HCT116 (cell line): ENCODE results near the gene NUP188. TPM values are rescaled to one million over a fixed set of nuclear protein-coding genes. Genes with fewer than 3 reads are reported as not detected.

Experiments used
- ATAC-seq: fragments of 200-7000 bp; cut with Tn5 transposase; 2 replicates; pipeline ENCODE4 v1.9.1; 2020; ENCODE audit warnings: mild to moderate bottlenecking, moderate library complexity
- BruUV-seq: library from RNA; stranded (reverse); fragments of 400-500 nt; replicated peaks from 2 replicates; lab custom pipeline; 2021; lab: Mats Ljungman, UMichigan
- CTCF ChIA-PET: fragments of 300-600 bp; sonication (Branson Sonifier 250); formaldehyde crosslinking; loops from one replicate; lab custom pipeline; 2021; ENCODE audit warnings: antibody characterized with exemption; lab: Charles Lee
- POLR2A ChIA-PET: fragments of 300-600, 350-600 bp; sonication (Branson Sonifier 250); formaldehyde crosslinking; loops from one replicate; lab custom pipeline; 2021; ENCODE audit warnings: antibody characterized with exemption; lab: Charles Lee
- RAD21 ChIA-PET, 2 experiments: fragments of 300-600 bp; sonication (Branson Sonifier 250); formaldehyde crosslinking; loops; one replicate each; lab custom pipeline; 2023; ENCODE audit warnings: low total read pairs in 2 of 2; ENCODE audit not compliant: uncharacterized antibody in 2 of 2, unreplicated experiment in 2 of 2, low non-redundant PET in 1 of 2; lab: Charles Lee
- DNase-seq: peaks from one replicate; pipeline ENCODE4 v3.0.0-alpha.2; 2010; ENCODE audit warnings: low read depth, low spot score
- H2AFZ ChIP-seq: fragments of 200-600 bp; shearing (Covaris generic), sonication (generic); 2 replicates; pipeline ENCODE4 v1.6.1; 2017; ENCODE audit warnings: low read depth, mixed run types, mixed read lengths, antibody characterized with exemption, low read length; ENCODE audit not compliant: poor library complexity, severe bottlenecking
- H3K27ac ChIP-seq: 2 replicates; pipeline ENCODE4 v1.5.1; 2012; ENCODE audit warnings: low read depth, low read length
- H3K27me3 ChIP-seq: fragments of 200-600 bp; sonication (generic); 2 replicates; pipeline ENCODE4 v1.6.1; 2016; ENCODE audit warnings: mixed run types, low read length, mixed read lengths; ENCODE audit not compliant: insufficient read depth
- H3K36me3 ChIP-seq, 2 experiments: fragments of 200-500 bp in 1 of 2; fragments of 200-600 bp in 1 of 2; sonication (Bioruptor generic) in 1 of 2; sonication (generic) in 1 of 2; 2 replicates each; pipeline versions ENCODE4 v1.5.1 to v1.6.1; 2014 to 2016; ENCODE audit warnings: low read length in 2 of 2, inconsistent platforms in 1 of 2, mixed read lengths in 1 of 2, mixed run types in 1 of 2; ENCODE audit not compliant: insufficient read depth in 2 of 2, control insufficient read depth in 1 of 2
- H3K4me1 ChIP-seq, 2 experiments: fragments of 200-600 bp in 1 of 2; sonication (generic) in 1 of 2; 2 replicates each; pipeline versions ENCODE4 v1.5.1 to v1.6.1; 2012 to 2017; ENCODE audit warnings: low read length in 2 of 2, inconsistent platforms in 1 of 2, mild to moderate bottlenecking in 1 of 2, mixed read lengths in 1 of 2, mixed run types in 1 of 2, moderate library complexity in 1 of 2; ENCODE audit not compliant: insufficient read depth in 2 of 2, control insufficient read depth in 1 of 2
- H3K4me2 ChIP-seq: fragments of 200-600 bp; sonication (generic); 2 replicates; pipeline ENCODE4 v1.6.1; 2017; ENCODE audit warnings: mixed run types, low read length, mixed read lengths
- H3K4me3 ChIP-seq, 2 experiments: fragments of 200-600 bp in 1 of 2; sonication (generic) in 1 of 2; replicated peaks in 1 of 2; 2 replicates each; pipeline ENCODE4 v1.5.1; 2011 to 2016; ENCODE audit warnings: low read length in 2 of 2, control low read depth in 1 of 2, low read depth in 1 of 2, mild to moderate bottlenecking in 1 of 2, mixed read lengths in 1 of 2, mixed run types in 1 of 2
- H3K79me2 ChIP-seq: fragments of 200-600 bp; sonication (generic); 2 replicates; pipeline ENCODE4 v1.6.1; 2017; ENCODE audit warnings: mild to moderate bottlenecking, mixed run types, low read length, moderate library complexity, mixed read lengths; ENCODE audit not compliant: insufficient read depth
- H3K9ac ChIP-seq: fragments of 200-600 bp; sonication (generic); 2 replicates; pipeline ENCODE4 v1.6.1; 2016; ENCODE audit warnings: low read length, mixed read lengths
- H3K9me2 ChIP-seq: fragments of 200-600 bp; sonication (generic), shearing (Covaris generic); 2 replicates; pipeline ENCODE4 v1.6.1; 2017; ENCODE audit warnings: mixed run types, mild to moderate bottlenecking, moderate library complexity; ENCODE audit not compliant: insufficient read depth
- H3K9me3 ChIP-seq, 2 experiments: fragments of 200-500 bp in 1 of 2; fragments of 200-600 bp in 1 of 2; sonication (Bioruptor generic) in 1 of 2; sonication (generic) in 1 of 2; 2 replicates each; pipeline ENCODE4 v1.6.1; 2014 to 2017; ENCODE audit warnings: low read length in 2 of 2, mixed read lengths in 2 of 2, inconsistent platforms in 1 of 2, low read depth in 1 of 2, mild to moderate bottlenecking in 1 of 2, mixed run types in 1 of 2, moderate library complexity in 1 of 2; ENCODE audit not compliant: control insufficient read depth in 1 of 2, insufficient read depth in 1 of 2
- H4K20me1 ChIP-seq: fragments of 200-600 bp; sonication (generic), shearing (Covaris generic); 2 replicates; pipeline ENCODE4 v1.6.1; 2017; ENCODE audit warnings: mixed run types, mild to moderate bottlenecking, moderate library complexity; ENCODE audit not compliant: insufficient read depth
- CBX3 ChIP-seq: IDR thresholded peaks from 2 replicates; pipeline ENCODE4 v1.6.1; 2012; ENCODE audit warnings: low read depth
- CEBPB ChIP-seq: IDR thresholded peaks from 2 replicates; pipeline ENCODE4 v1.6.1; 2012; ENCODE audit warnings: low read depth
- EGR1 ChIP-seq: IDR thresholded peaks from 2 replicates; pipeline ENCODE4 v1.6.1; 2012; ENCODE audit warnings: low read depth
- EZH2 ChIP-seq: fragments of 200-600 bp; sonication (generic); IDR thresholded peaks from 2 replicates; pipeline ENCODE4 v1.6.1; 2017; ENCODE audit warnings: antibody characterized with exemption, mixed run types
- FOSL1 ChIP-seq: IDR thresholded peaks from 2 replicates; pipeline ENCODE4 v1.6.1; 2012; ENCODE audit warnings: low read depth
- POLR2A ChIP-seq: IDR thresholded peaks from 2 replicates; pipeline ENCODE4 v1.7.0; 2011; ENCODE audit warnings: borderline replicate concordance; ENCODE audit not compliant: insufficient read depth, insufficient read length; ENCODE audit errors: extremely low read depth
- POLR2AphosphoS5 ChIP-seq: IDR thresholded peaks from 2 replicates; pipeline ENCODE4 v1.6.1; 2011; ENCODE audit warnings: mild to moderate bottlenecking, low read depth, low read length, moderate library complexity
- RAD21 ChIP-seq: IDR thresholded peaks from 2 replicates; pipeline ENCODE4 v1.6.1; 2012; ENCODE audit warnings: low read depth, mild to moderate bottlenecking
- TCF7L2 ChIP-seq: IDR thresholded peaks from 2 replicates; pipeline ENCODE4 v1.7.0; 2011; ENCODE audit warnings: borderline replicate concordance, inconsistent platforms; ENCODE audit not compliant: insufficient read depth, insufficient read length; ENCODE audit errors: extremely low read depth
- intact Hi-C: fragments of 100-400 bp; cut with micrococcal nuclease; formaldehyde crosslinking; loops from 2 replicates; pipeline ENCODE4 v1.10.0; 2022
- total RNA-seq: library from RNA; stranded (reverse); gene quantifications from one replicate; pipeline ENCODE4 v1.2.1, GENCODE V29; 2021; ENCODE audit not compliant: unreplicated experiment
- TF ChIP-seq, protein P1 (sequence below), 3 experiments: fragments of 200-600 bp in 1 of 3; sonication (generic) in 1 of 3; IDR thresholded peaks in 2 of 3; conservative IDR thresholded peaks in 1 of 3; 2 replicates each; pipeline ENCODE4 v1.5.1; 2012 to 2017; ENCODE audit warnings: low read depth in 2 of 3, low read length in 2 of 3, antibody characterized with exemption in 1 of 3, borderline replicate concordance in 1 of 3, control low read depth in 1 of 3, mild to moderate bottlenecking in 1 of 3, mixed read lengths in 1 of 3, mixed run types in 1 of 3, moderate library complexity in 1 of 3; ENCODE audit not compliant: insufficient read depth in 1 of 3
- TF ChIP-seq, protein P2 (sequence below): IDR thresholded peaks from 2 replicates; pipeline ENCODE4 v1.6.1; 2012

NUP188 gene
- total RNA-seq, 1 experiment from 2014 or later, result 115 TPM

DNA sequence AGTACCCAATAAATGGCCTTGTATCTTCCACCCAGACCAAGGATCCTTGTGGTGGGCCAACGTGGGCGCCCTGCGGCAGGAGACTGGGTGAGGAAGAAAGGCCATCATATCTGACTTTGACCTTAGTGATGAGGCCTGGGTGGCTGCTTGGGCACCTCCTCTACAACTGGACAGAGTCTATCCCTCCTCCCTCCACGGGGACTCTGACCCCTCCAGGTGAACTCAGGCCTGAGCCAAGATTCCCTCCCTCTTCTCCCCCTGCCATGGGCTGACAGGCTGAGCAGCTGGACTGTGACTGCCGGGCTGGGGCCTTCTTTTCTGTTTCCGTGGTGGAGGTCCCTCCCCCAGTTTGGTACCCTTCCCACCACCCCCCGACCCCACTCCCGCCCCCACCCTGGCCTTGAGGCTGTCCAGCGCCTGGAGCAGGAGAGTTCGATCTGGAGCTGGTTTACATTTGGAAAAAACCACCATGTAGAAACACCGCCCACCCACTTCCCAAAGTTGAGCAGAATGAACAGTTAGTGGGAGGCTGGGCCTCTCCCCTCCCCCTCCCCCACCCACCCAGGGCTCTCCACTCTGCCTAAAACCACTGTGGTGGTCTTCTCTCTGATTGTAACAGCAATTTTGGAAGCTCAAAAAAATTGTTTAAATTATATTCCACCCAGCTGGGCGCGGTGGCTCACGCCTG lies 28.0 kb upstream of the NUP188 start:
- intact Hi-C loops, result no loop called here
- Histone ChIP-seq H3K27me3 (no peaks in the 10 kb centered on the region), H2AFZ (no peak overlapping the region), H4K20me1 (no peaks in the 10 kb centered on the region), H3K9me2 (no peaks in the 10 kb centered on the region), H3K4me1 (no peaks in the 10 kb centered on the region), H3K27ac (no peak overlapping the region), H3K4me3 (no peak overlapping the region), H3K4me2 (no peak overlapping the region), H3K36me3 (0 out of 4 replicates have a peak, but pooled peaks cover 0 to 5% of the 10 kb centered on the region in 2 experiments), H3K79me2 (peaks cover 4% of the 10 kb centered on the region; the same call in 1 of the 2 replicates), H3K9ac (no peak overlapping the region), H3K9me3 (no peaks in the 10 kb centered on the region)
- no TSS peak for BruUV-seq
- ChIA-PET RAD21 (no interaction called here), POLR2A (no interaction called here), CTCF (no interaction called here)
- TF ChIP-seq CEBPB (no peak), EGR1 (no peak), POLR2A (no peak), POLR2AphosphoS5 (no peak), EZH2 (no peak), FOSL1 (no peak), RAD21 (no peak), CBX3 (no peak), TCF7L2 (no peak)
- TF ChIP-seq, protein P1, sequence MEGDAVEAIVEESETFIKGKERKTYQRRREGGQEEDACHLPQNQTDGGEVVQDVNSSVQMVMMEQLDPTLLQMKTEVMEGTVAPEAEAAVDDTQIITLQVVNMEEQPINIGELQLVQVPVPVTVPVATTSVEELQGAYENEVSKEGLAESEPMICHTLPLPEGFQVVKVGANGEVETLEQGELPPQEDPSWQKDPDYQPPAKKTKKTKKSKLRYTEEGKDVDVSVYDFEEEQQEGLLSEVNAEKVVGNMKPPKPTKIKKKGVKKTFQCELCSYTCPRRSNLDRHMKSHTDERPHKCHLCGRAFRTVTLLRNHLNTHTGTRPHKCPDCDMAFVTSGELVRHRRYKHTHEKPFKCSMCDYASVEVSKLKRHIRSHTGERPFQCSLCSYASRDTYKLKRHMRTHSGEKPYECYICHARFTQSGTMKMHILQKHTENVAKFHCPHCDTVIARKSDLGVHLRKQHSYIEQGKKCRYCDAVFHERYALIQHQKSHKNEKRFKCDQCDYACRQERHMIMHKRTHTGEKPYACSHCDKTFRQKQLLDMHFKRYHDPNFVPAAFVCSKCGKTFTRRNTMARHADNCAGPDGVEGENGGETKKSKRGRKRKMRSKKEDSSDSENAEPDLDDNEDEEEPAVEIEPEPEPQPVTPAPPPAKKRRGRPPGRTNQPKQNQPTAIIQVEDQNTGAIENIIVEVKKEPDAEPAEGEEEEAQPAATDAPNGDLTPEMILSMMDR (IDR thresholded peaks at IDR 0.05 in 2 of 3, conservative IDR thresholded peaks at IDR 0.05 in 1 of 3; ENCODE audit: borderline replicate concordance in 1 of 3, insufficient read depth in 1 of 3, low read depth in 2 of 3, low read length in 2 of 3), result no peak
- TF ChIP-seq, protein P2, sequence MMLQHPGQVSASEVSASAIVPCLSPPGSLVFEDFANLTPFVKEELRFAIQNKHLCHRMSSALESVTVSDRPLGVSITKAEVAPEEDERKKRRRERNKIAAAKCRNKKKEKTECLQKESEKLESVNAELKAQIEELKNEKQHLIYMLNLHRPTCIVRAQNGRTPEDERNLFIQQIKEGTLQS, result no peak
- ATAC-seq (no peak), DNase-seq (no peak)
